Measurements from ENCODE around the gene GKN1.

DNA sequence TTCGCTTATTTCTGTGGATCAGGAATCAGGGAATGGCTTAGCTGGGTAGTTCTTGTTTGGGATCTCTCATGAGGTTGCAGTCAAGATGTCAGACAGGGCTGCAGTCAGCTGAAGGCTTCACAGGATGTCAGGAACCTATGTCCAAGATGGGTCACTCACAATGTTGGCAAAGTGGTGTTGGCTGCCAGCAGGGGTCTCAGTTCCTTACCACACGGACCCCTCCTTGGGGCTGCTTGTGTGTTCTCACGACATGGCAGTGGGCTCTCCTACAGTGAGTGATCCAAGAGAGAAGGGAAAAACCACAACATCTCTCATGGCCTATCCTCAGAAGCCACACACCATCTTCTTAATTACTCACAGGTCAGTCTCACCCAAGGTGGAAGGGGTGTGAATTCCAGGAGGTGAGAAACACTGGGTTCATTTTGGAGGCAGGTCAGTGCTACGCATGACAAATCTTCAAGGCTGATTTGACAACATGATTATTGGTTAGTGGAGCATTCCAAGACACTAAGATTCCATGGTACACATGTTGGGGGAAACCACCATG, 37.2 kb downstream of the GKN1 start:
- TF ChIP-seq, protein P1, sequence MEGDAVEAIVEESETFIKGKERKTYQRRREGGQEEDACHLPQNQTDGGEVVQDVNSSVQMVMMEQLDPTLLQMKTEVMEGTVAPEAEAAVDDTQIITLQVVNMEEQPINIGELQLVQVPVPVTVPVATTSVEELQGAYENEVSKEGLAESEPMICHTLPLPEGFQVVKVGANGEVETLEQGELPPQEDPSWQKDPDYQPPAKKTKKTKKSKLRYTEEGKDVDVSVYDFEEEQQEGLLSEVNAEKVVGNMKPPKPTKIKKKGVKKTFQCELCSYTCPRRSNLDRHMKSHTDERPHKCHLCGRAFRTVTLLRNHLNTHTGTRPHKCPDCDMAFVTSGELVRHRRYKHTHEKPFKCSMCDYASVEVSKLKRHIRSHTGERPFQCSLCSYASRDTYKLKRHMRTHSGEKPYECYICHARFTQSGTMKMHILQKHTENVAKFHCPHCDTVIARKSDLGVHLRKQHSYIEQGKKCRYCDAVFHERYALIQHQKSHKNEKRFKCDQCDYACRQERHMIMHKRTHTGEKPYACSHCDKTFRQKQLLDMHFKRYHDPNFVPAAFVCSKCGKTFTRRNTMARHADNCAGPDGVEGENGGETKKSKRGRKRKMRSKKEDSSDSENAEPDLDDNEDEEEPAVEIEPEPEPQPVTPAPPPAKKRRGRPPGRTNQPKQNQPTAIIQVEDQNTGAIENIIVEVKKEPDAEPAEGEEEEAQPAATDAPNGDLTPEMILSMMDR (conservative IDR thresholded peaks at IDR 0.05; ENCODE audit: low read length): peak; percentile 33; the same call in 1 of the 2 replicates
- TF ChIP-seq EZH2phosphoT487 (IDR thresholded peaks at IDR 0.05; ENCODE audit: borderline replicate concordance): no peak

Measured in Loucy (cell line).